Measurements from ENCODE around the gene SPATA21. TPM values are rescaled to one million over a fixed set of nuclear protein-coding genes. Genes with fewer than 3 reads are reported as not detected.
"Not testable (repeated sequence)": the region's sequence is repeated elsewhere in the genome, so short reads cannot be mapped to it uniquely, and the experiment has no call there.

SPATA21 gene
- total RNA-seq, 3 donors from 2014 or later, result 0.22 TPM; not detected in 2

DNA sequence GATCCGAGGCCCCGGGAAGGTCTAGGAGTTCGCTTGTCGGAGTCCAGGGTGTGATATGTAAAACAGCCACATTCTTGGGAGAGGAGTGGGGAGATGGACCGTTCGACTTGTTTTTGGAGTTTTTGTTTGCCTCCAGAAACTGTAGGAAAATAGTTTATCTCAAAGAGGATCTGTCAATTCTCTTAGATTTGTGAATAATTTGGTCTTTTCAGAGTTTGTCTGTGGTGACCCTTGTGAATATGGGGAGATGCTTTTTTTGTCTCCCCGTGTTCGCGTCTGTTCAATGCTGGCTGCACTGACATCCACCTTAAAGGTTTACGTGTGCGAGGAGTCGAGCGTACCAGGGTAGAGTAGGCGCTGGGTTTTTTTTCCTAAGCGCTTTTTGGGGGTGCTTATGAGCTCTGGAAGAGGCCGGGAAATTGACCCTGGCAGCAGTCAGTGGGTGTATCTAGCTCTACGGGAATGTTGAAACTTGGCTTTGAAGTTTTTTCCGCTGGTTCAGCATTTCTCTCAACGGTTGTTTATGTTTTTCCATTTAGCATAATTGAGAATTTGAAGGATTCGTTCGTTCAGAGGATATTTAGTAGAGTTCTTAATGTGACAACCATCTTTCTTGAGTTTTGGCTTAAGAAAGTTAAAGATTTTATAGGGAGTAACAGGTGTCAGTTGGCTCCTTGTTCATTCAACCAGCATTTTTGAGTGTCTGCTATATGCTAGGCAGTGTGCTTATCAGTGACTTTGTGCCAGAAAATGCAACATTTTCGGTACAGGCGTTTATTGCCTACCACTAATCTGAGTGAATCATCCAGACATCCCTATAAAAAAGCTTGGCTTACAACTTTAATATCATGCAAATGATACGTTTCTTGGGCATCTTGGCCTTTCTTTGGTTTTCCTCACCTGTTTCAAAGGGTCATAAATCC, 69.0 kb downstream of the SPATA21 start:
- peak in 1 of 3 donors; percentile 31 for DNase-seq
- no peak for TF ChIP-seq CTCF (IDR thresholded peaks at IDR 0.05)
- Histone ChIP-seq H3K4me1 (ENCODE audit: low read depth) (peaks cover 24% of the 10 kb centered on the region), H3K9me3 (no peaks in the 10 kb centered on the region), H3K36me3 (ENCODE audit: low read depth) (no peaks in the 10 kb centered on the region), H3K4me3 (peak overlapping the region; percentile 86)
- ATAC-seq, result no peak
- intact Hi-C loops (cut with DNase I, micrococcal nuclease), result no loop called here

DNA sequence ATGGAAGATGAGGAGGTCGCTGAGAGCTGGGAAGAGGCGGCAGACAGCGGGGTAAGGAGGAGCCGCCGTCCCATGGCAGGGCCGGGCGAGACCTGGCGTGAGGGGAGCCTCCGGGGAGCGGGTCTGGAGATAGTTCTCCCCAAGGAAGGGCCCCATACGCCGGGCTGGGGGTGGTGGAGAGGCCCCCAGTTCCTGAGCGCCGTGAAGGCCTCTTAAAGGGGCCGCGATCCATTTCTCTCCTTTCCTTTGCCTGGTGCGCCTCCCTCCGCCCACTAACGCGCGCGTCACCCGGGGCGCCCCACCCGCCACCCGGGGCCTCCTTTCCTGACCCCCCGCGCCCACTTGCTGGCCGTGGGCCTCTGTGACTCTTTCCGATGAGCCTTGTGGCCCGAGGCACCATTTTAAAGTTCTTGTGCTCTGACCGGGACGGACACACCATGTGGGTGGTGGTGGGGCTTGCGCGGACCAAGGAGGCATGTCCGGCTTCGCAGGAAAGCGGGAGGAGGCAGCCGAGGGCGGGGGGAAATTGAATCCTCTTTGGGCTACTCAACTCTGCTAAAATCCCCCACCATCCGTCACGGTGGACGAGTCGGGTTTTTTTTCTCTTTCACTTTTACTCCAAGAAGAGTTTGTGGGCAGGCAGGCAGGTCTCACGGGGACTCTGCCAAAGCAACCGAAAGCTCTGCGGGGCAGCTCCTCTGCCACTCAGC, 69.8 kb downstream of the SPATA21 start:
- no peak for TF ChIP-seq CTCF (IDR thresholded peaks at IDR 0.05)
- Histone ChIP-seq H3K36me3 (ENCODE audit: low read depth) (no peaks in the 10 kb centered on the region), H3K4me1 (ENCODE audit: low read depth) (peaks cover 19% of the 10 kb centered on the region), H3K4me3 (peak overlapping the region; percentile 86), H3K9me3 (no peaks in the 10 kb centered on the region)
- intact Hi-C loops (cut with DNase I, micrococcal nuclease), result no loop called here
- DNase-seq, result peak; percentile 87 to 89 (median 88)
- ATAC-seq, result peak; percentile 87

DNA sequence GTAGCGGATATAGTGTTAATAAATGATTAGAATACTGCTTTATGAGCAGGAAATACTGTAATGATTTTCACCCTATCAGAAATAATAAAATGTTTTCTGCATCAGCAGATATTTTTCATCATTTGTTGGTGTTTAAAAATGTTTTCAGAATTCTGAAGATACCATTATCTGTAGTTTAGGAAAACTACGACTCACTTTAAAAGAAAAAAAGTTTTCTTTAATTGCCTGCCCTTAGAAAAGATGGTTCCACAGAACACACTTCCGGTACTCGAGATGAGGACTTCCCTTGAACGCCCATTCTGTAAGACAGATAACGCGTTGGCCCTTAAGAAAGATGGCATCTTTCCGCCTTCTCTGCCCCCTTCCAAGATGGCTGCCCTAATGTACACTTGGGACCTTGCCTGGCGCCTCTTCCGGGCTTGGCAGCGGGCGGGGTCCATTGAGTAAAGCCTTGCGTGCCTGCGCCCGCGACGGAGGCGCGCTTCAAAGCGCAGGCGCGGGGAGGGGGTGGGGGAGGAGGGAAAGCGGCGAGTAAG, 70.4 kb downstream of the SPATA21 start, which contains the start of gene SZRD1:
Gene SZRD1 (plus strand): TSS at position 521 of the 536 bp plus-strand sequence. CDS start 16 bp downstream, outside the sequence.
- DNase-seq (peak; percentile 97 to 98 (median 98)), ATAC-seq (peak; percentile 95)
- intact Hi-C loops (cut with DNase I, micrococcal nuclease), result no loop called here
- H3K4me3 ChIP-seq, result peak within 1 kb of the TSS; percentile 86
- H3K4me1 ChIP-seq (ENCODE audit: low read depth), result peaks cover 13% of the 10 kb centered on the region
- no peak for TF ChIP-seq CTCF (IDR thresholded peaks at IDR 0.05)
- no peaks in the 10 kb centered on the region for H3K9me3 ChIP-seq
- H3K36me3 ChIP-seq (ENCODE audit: low read depth), result no peaks in the 10 kb centered on the region

- H3K9me3 ChIP-seq; H3K36me3 ChIP-seq (ENCODE audit: low read depth); ATAC-seq; H3K4me3 ChIP-seq; DNase-seq; intact Hi-C loops (cut with DNase I, micrococcal nuclease): not testable (repeated sequence)
- H3K4me1 ChIP-seq (ENCODE audit: low read depth), result peaks cover 11% of the 10 kb centered on the region
These were observed 72.1 kb downstream of the SPATA21 start for GRCh38 chr1:16365146-16365498.

DNA sequence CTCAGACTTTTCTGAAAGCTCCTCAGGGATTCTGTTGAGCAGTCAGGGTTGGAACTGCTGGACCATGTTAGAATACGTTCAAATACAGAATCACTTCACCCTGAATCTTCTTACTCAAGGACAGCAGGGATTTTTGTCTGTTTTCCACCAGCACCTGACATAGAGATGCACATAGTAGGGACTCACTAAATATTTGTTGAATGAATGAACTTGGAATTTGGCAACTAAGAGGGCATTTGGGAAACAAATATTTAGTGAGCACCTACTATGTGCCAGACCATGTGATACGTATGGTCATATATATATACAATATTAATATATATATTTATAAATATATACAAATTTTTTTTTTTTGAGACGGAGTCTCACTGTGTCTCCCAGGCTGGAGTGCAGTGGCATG, 80.4 kb downstream of the SPATA21 start:
- Histone ChIP-seq H3K4me1 (ENCODE audit: low read depth) (peaks cover 3% of the 10 kb centered on the region), H3K36me3 (ENCODE audit: low read depth) (no peaks in the 10 kb centered on the region), H3K4me3 (no peak overlapping the region), H3K9me3 (no peaks in the 10 kb centered on the region)
- ATAC-seq (no peak), DNase-seq (no peak)
- intact Hi-C loops (cut with DNase I, micrococcal nuclease), result loop anchor here in 1 of 2 donors (5.0 kb wide), 1 partner anchor 280 kb away; no protein-coding TSS in a partner anchor
- TF ChIP-seq CTCF (IDR thresholded peaks at IDR 0.05), result no peak

Data from mucosa of descending colon (tissue), 3 donors.